22Rv1 (cell line): Measurements from ENCODE around the gene BABAM2.

Experiments used
- H3K27ac ChIP-seq: fragments of 450-650 bp; 2 replicates; pipeline ENCODE4 v1.5.1; 2017
- ZFX ChIP-seq: fragments of 450-650 bp; IDR thresholded peaks from 2 replicates; pipeline ENCODE4 v1.6.1; 2017; ENCODE audit warnings: antibody characterized with exemption, borderline replicate concordance
- TF ChIP-seq, protein P1 (sequence below): fragments of 450-650 bp; IDR thresholded peaks from 2 replicates; pipeline ENCODE4 v1.5.1; 2017; ENCODE audit warnings: mild to moderate bottlenecking

Gene BABAM2

DNA sequence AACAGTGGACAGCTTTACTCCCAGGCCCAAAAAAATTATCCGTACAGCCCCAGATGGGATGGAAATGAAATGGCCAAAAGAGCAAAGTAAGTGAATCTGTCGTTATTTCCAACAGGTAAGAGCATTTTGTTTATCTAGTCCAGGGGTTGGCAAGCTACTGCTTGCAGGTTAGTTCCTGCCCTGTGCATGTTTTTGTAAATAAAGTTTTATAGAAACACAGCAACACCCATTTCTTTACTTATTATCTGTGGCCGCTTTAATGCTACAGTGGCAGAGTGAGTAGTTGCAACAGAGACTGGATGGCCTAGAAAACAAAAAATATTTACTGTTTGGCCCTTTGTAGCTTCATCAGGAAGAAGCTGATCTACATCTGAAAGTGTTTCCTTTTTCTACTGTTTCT lies 407.9 kb downstream of the BABAM2 start:
- no peak for TF ChIP-seq ZFX
- TF ChIP-seq, protein P1, sequence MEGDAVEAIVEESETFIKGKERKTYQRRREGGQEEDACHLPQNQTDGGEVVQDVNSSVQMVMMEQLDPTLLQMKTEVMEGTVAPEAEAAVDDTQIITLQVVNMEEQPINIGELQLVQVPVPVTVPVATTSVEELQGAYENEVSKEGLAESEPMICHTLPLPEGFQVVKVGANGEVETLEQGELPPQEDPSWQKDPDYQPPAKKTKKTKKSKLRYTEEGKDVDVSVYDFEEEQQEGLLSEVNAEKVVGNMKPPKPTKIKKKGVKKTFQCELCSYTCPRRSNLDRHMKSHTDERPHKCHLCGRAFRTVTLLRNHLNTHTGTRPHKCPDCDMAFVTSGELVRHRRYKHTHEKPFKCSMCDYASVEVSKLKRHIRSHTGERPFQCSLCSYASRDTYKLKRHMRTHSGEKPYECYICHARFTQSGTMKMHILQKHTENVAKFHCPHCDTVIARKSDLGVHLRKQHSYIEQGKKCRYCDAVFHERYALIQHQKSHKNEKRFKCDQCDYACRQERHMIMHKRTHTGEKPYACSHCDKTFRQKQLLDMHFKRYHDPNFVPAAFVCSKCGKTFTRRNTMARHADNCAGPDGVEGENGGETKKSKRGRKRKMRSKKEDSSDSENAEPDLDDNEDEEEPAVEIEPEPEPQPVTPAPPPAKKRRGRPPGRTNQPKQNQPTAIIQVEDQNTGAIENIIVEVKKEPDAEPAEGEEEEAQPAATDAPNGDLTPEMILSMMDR, result no peak
- H3K27ac ChIP-seq, result no peak overlapping the region

GRCh38 chr2:28300485-28301341 lies 410.2 kb downstream of the BABAM2 start:
- no peak overlapping the region for H3K27ac ChIP-seq
- TF ChIP-seq ZFX, result no peak
- TF ChIP-seq, protein P1, result no peak

GRCh38 chr2:28305202-28305601 lies 414.7 kb downstream of the BABAM2 start:
- TF ChIP-seq, protein P1, result no peak
- no peak for TF ChIP-seq ZFX
- H3K27ac ChIP-seq, result no peak overlapping the region

- TF ChIP-seq, protein P1, result no peak
- TF ChIP-seq ZFX, result no peak
- H3K27ac ChIP-seq, result no peak overlapping the region
These were observed 419.6 kb downstream of the BABAM2 start for GRCh38 chr2:28310107-28310506.

GRCh38 chr2:28311660-28312249 lies 421.2 kb downstream of the BABAM2 start:
- TF ChIP-seq, protein P1, result no peak
- no peak for TF ChIP-seq ZFX
- no peak overlapping the region for H3K27ac ChIP-seq

- TF ChIP-seq, protein P1, result no peak
- TF ChIP-seq ZFX, result no peak
These were observed 422.0 kb downstream of the BABAM2 start for GRCh38 chr2:28312307-28313219.

More at GRCh38 chr2:28312307-28313219, 422.0 kb downstream of the BABAM2 start:
- no peak overlapping the region for H3K27ac ChIP-seq
